Lung (tissue), 12 donors: ENCODE data around the gene PAPLN. TPM values are rescaled to one million over a fixed set of nuclear protein-coding genes. Genes with fewer than 3 reads are reported as not detected.

Experiments
- ATAC-seq: fragments of 200-7000 bp; cut with Tn5 transposase; one replicate; pipeline ENCODE4 v1.9.1; 2020; ENCODE audit warnings: moderate number of reproducible peaks; ENCODE audit not compliant: insufficient read depth, low FRiP score
- DNase-seq, 3 donors: peaks; one replicate each; pipeline ENCODE4 v3.0.0-alpha.2; 2013 to 2017
- H3K27ac ChIP-seq, 2 donors: one replicate each; pipeline ENCODE4 v1.5.1; 2013; ENCODE audit warnings: mild to moderate bottlenecking in 2 of 2, moderate library complexity in 2 of 2, control low read depth in 1 of 2, inconsistent platforms in 1 of 2, low read depth in 1 of 2, low read length in 1 of 2
- H3K27me3 ChIP-seq, 3 donors: one replicate each; pipeline ENCODE4 v1.5.1; 2013; ENCODE audit warnings: low read length in 2 of 3; ENCODE audit not compliant: control insufficient read depth in 3 of 3, insufficient read depth in 3 of 3
- H3K36me3 ChIP-seq, 4 donors: one replicate each; pipeline ENCODE4 v1.5.1; 2013; ENCODE audit warnings: low read length in 4 of 4, mild to moderate bottlenecking in 1 of 4, moderate library complexity in 1 of 4; ENCODE audit not compliant: control insufficient read depth in 4 of 4, insufficient read depth in 4 of 4
- H3K4me1 ChIP-seq, 5 donors: one replicate each; pipeline ENCODE4 v1.5.1; 2013; ENCODE audit warnings: low read length in 5 of 5, mild to moderate bottlenecking in 2 of 5, moderate library complexity in 1 of 5; ENCODE audit not compliant: control insufficient read depth in 5 of 5, insufficient read depth in 5 of 5
- H3K4me3 ChIP-seq: one replicate; pipeline ENCODE4 v1.5.1; 2013; ENCODE audit warnings: mild to moderate bottlenecking, control low read depth, moderate library complexity
- H3K9ac ChIP-seq, 2 donors: one replicate each; pipeline ENCODE4 v1.5.1; 2013; ENCODE audit warnings: low read length in 2 of 2, control low read depth in 1 of 2; ENCODE audit not compliant: insufficient read depth in 1 of 2
- H3K9me3 ChIP-seq, 4 donors: one replicate each; pipeline ENCODE4 v1.5.1; 2013; ENCODE audit warnings: low read length in 3 of 4, mild to moderate bottlenecking in 1 of 4, moderate library complexity in 1 of 4; ENCODE audit not compliant: control insufficient read depth in 4 of 4, insufficient read depth in 3 of 4
- WGBS, 2 donors: extraction: QIAGEN DNeasy Blood & Tissue Kit; methylation state at CpG; one replicate each; pipeline ENCODE4 v1.1.7; 2013; 5-methylcytosine and 5-hydroxymethylcytosine counted together
- polyA plus RNA-seq, 2 donors: library from polyadenylated mRNA; stranded (reverse); fragments of 200-250 nt; gene quantifications; one replicate each; pipeline ENCODE4 v1.2.1, GENCODE V29; 2013
- total RNA-seq, 2 donors: library from RNA; depleted of rRNA in 1 of 2; stranded (reverse); fragments of >200 nt in 1 of 2; gene quantifications; one replicate each; pipeline ENCODE4 v1.2.1, GENCODE V29; 2014 to 2021
- TF ChIP-seq, protein P1 (sequence below): IDR thresholded peaks from 2 replicates; pipeline ENCODE4 v1.5.1; 2012; ENCODE audit warnings: mild to moderate bottlenecking; ENCODE audit errors: control extremely low read depth, extremely low read depth
- donor health status: control.
- donor health status: control.
- donor health status: Bipolar disorder and iron deficiency.
- donor health status: healthy.
- donor health status: DM: yes; HTN: yes; CAD: no.

The PAPLN gene
- total and polyA plus RNA-seq, 4 donors = 2.9 to 18.0 (median 8.3) TPM

GRCh38 chr14:73231981-73232851 is 5.1 kb upstream of the PAPLN start:
- peak; percentile 63 to 71 (median 68) for DNase-seq
- WGBS, 2 donors = 49 to 62% methylated on average over 19 of the region's 19 CpGs
- H3K27ac ChIP-seq = no peak overlapping the region
- H3K36me3 ChIP-seq = peaks cover 0 to 2% (median 0%) of the 10 kb centered on the region in 4 donors
- H3K27me3 ChIP-seq = peaks cover 0 to 10% (median 4%) of the 10 kb centered on the region in 3 donors
- H3K4me3 ChIP-seq = no peak overlapping the region
- H3K9ac ChIP-seq = no peak overlapping the region
- ATAC-seq = no peak
- H3K4me1 ChIP-seq = peaks cover 0 to 53% (median 13%) of the 10 kb centered on the region in 5 donors
- H3K9me3 ChIP-seq = peaks cover 0 to 2% (median 0%) of the 10 kb centered on the region in 4 donors
- TF ChIP-seq, protein P1, sequence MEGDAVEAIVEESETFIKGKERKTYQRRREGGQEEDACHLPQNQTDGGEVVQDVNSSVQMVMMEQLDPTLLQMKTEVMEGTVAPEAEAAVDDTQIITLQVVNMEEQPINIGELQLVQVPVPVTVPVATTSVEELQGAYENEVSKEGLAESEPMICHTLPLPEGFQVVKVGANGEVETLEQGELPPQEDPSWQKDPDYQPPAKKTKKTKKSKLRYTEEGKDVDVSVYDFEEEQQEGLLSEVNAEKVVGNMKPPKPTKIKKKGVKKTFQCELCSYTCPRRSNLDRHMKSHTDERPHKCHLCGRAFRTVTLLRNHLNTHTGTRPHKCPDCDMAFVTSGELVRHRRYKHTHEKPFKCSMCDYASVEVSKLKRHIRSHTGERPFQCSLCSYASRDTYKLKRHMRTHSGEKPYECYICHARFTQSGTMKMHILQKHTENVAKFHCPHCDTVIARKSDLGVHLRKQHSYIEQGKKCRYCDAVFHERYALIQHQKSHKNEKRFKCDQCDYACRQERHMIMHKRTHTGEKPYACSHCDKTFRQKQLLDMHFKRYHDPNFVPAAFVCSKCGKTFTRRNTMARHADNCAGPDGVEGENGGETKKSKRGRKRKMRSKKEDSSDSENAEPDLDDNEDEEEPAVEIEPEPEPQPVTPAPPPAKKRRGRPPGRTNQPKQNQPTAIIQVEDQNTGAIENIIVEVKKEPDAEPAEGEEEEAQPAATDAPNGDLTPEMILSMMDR = no peak

- no peak for ATAC-seq
- TF ChIP-seq, protein P1 = no peak
- Histone ChIP-seq H3K9me3 (peaks cover 0 to 2% (median 0%) of the 10 kb centered on the region in 4 donors), H3K36me3 (no peaks in the 10 kb centered on the region), H3K4me1 (peaks cover 0 to 53% (median 17%) of the 10 kb centered on the region in 5 donors), H3K27me3 (peaks cover 0 to 10% (median 4%) of the 10 kb centered on the region in 3 donors), H3K27ac (no peak overlapping the region), H3K4me3 (no peak overlapping the region), H3K9ac (no peak overlapping the region)
- DNase-seq = no peak
- 79 to 84% methylated on average over 8 of the region's 8 CpGs for WGBS, 2 donors
Observed at GRCh38 chr14:73232984-73233383, 4.3 kb upstream of the PAPLN start.

- Histone ChIP-seq H3K36me3 (no peaks in the 10 kb centered on the region), H3K4me1 (peaks cover 0 to 53% (median 17%) of the 10 kb centered on the region in 5 donors), H3K9ac (no peak overlapping the region)
Observed at GRCh38 chr14:73233564-73233963, 3.7 kb upstream of the PAPLN start.

More at GRCh38 chr14:73233564-73233963, 3.7 kb upstream of the PAPLN start:
- peaks cover 0 to 11% (median 6%) of the 10 kb centered on the region in 3 donors for H3K27me3 ChIP-seq
- ATAC-seq (no peak), DNase-seq (no peak)
- peaks cover 0 to 2% (median 0%) of the 10 kb centered on the region in 4 donors for H3K9me3 ChIP-seq
- 90 to 92% methylated on average over 10 of the region's 10 CpGs for WGBS, 2 donors
- H3K4me3 ChIP-seq = no peak overlapping the region
- TF ChIP-seq, protein P1 = no peak
- no peak overlapping the region for H3K27ac ChIP-seq
